ENCODE results near the gene IL20.
A peak's percentile ranks its signal among the peaks of the same experiment; 100 is the strongest.
"Not testable (repeated sequence)": the region's sequence is repeated elsewhere in the genome, so short reads cannot be mapped to it uniquely, and the experiment has no call there.

IL20 gene

GRCh38 chr1:206841609-206842323, 23.7 kb upstream of the IL20 start:
- no peak for TF ChIP-seq SPI1 (IDR thresholded peaks at IDR 0.05; ENCODE audit: low read depth, low read length)
- TF ChIP-seq TAF1 (IDR thresholded peaks at IDR 0.05; ENCODE audit: low read depth, low read length): no peak
- no peak for TF ChIP-seq PAX5 (IDR thresholded peaks at IDR 0.05; ENCODE audit: insufficient read depth, low read length, severe bottlenecking)
- TF ChIP-seq POU2F2 (IDR thresholded peaks at IDR 0.05; ENCODE audit: low read depth, low read length): no peak
- no peak for TF ChIP-seq POLR2A (IDR thresholded peaks at IDR 0.05; ENCODE audit: low read depth, low read length)
- no peak for TF ChIP-seq POLR2AphosphoS5 (IDR thresholded peaks at IDR 0.05; ENCODE audit: low read depth, low read length)
- FAIRE-seq (no peak), DNase-seq (ENCODE audit: insufficient read length, low spot score) (no peak)

DNA sequence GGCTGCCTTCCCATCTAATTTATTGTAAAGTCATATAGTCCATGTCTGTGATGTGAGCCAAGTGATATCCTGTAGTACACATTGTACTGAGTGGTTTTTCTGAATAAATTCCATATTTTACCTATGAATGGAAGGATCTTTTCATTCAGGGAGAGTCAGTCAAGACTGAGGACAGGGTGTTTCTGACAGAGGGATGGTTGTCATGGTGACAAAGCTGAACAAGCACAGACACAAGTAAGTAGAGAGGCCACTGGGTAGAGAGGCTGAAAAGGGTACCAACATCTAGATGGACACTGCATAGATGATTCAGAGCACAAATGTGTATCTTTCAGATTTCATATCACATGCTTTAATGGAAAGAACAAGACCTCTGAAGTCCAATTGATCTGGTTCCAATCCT, 22.6 kb upstream of the IL20 start:
- TF ChIP-seq POLR2A (IDR thresholded peaks at IDR 0.05; ENCODE audit: low read depth, low read length) (no peak), SPI1 (IDR thresholded peaks at IDR 0.05; ENCODE audit: low read depth, low read length) (no peak), TAF1 (IDR thresholded peaks at IDR 0.05; ENCODE audit: low read depth, low read length) (no peak), PAX5 (IDR thresholded peaks at IDR 0.05; ENCODE audit: insufficient read depth, low read length, severe bottlenecking) (no peak), POLR2AphosphoS5 (IDR thresholded peaks at IDR 0.05; ENCODE audit: low read depth, low read length) (no peak), POU2F2 (IDR thresholded peaks at IDR 0.05; ENCODE audit: low read depth, low read length) (no peak)
- DNase-seq (ENCODE audit: insufficient read length, low spot score) (no peak), FAIRE-seq (no peak)

- no peak for FAIRE-seq
- no peak for DNase-seq (ENCODE audit: insufficient read length, low spot score)
- TF ChIP-seq PAX5 (IDR thresholded peaks at IDR 0.05; ENCODE audit: insufficient read depth, low read length, severe bottlenecking) (no peak), TAF1 (IDR thresholded peaks at IDR 0.05; ENCODE audit: low read depth, low read length) (no peak), SPI1 (IDR thresholded peaks at IDR 0.05; ENCODE audit: low read depth, low read length) (no peak), POLR2AphosphoS5 (IDR thresholded peaks at IDR 0.05; ENCODE audit: low read depth, low read length) (no peak), POLR2A (IDR thresholded peaks at IDR 0.05; ENCODE audit: low read depth, low read length) (no peak), POU2F2 (IDR thresholded peaks at IDR 0.05; ENCODE audit: low read depth, low read length) (no peak)
Measured at GRCh38 chr1:206843626-206844025, 21.8 kb upstream of the IL20 start.

DNA sequence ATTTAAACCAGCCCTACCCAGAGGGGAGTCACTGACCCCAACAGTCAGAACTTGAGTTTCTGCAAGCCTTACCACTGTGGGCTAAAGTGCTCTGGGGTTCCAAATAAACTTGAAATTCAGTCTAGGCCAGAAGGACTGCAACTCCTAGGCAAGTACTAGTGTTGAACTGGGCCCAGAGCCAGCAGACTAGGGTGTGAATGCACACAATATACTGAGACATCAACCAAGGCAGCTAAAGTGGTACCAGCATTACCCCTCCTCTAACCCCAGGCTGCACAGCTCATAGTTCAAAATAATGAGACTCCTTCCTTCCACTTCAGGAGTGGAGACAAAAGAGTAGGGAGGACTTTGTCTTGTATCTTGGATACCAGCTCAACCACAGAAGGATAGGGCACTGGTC, 18.9 kb upstream of the IL20 start:
- FAIRE-seq (no peak), DNase-seq (ENCODE audit: insufficient read length, low spot score) (no peak)
- TF ChIP-seq TAF1 (IDR thresholded peaks at IDR 0.05; ENCODE audit: low read depth, low read length) (no peak), PAX5 (IDR thresholded peaks at IDR 0.05; ENCODE audit: insufficient read depth, low read length, severe bottlenecking) (no peak), POLR2A (IDR thresholded peaks at IDR 0.05; ENCODE audit: low read depth, low read length) (no peak), POU2F2 (IDR thresholded peaks at IDR 0.05; ENCODE audit: low read depth, low read length) (no peak), SPI1 (IDR thresholded peaks at IDR 0.05; ENCODE audit: low read depth, low read length) (no peak)

DNA sequence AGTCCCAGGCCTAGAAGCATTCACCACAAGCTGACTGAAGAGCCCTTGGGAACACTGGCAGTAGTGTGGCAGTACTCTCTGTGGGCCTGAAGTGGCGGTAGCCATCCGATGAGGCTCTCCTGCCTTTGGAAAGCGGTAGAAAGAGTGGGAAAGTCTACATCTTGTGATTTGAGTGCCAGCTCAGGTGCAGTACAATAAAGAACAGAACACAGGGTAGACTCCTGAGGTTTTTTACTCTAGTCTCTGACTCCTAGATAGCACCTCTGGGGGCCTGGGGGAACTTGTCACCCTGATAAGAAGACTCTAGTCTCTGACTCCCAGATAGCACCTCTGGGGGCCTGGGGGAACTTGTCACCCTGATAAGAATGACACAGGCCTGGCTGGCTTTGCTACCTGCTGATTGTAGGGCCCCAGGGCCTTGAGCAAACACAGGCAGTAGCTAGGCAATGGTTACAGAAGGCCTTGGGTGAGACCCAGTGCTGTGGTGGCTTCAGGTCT, 18.0 kb upstream of the IL20 start:
- FAIRE-seq (no peak), DNase-seq (ENCODE audit: insufficient read length, low spot score) (no peak)
- TF ChIP-seq SPI1 (IDR thresholded peaks at IDR 0.05; ENCODE audit: low read depth, low read length): no peak
- TF ChIP-seq POU2F2 (IDR thresholded peaks at IDR 0.05; ENCODE audit: low read depth, low read length): no peak
- no peak for TF ChIP-seq PAX5 (IDR thresholded peaks at IDR 0.05; ENCODE audit: insufficient read depth, low read length, severe bottlenecking)
- no peak for TF ChIP-seq TAF1 (IDR thresholded peaks at IDR 0.05; ENCODE audit: low read depth, low read length)
- TF ChIP-seq POLR2AphosphoS5 (IDR thresholded peaks at IDR 0.05; ENCODE audit: low read depth, low read length): no peak
- TF ChIP-seq POLR2A (IDR thresholded peaks at IDR 0.05; ENCODE audit: low read depth, low read length): no peak

DNA sequence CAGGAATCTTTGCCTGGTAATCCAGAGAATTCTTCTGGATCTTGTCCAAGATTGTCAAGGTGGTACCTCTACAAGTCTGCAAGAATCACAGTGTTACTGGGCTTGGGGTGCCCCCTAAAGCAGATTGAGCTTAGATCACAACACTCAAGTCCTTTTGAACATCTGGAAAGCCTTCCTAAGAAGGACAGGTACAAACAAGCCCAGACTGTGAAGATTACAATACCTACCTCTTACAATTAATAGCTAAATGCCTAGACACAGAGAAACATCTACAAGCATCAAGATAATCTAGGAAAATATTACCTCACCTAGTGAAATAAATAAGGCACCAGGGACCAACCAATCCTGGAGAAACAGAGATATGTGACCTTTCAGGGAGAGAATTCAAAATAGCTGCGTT, 17.5 kb upstream of the IL20 start:
- TF ChIP-seq POU2F2 (IDR thresholded peaks at IDR 0.05; ENCODE audit: low read depth, low read length) (no peak), POLR2A (IDR thresholded peaks at IDR 0.05; ENCODE audit: low read depth, low read length) (no peak), POLR2AphosphoS5 (IDR thresholded peaks at IDR 0.05; ENCODE audit: low read depth, low read length) (no peak), TAF1 (IDR thresholded peaks at IDR 0.05; ENCODE audit: low read depth, low read length) (no peak), PAX5 (IDR thresholded peaks at IDR 0.05; ENCODE audit: insufficient read depth, low read length, severe bottlenecking) (no peak), SPI1 (IDR thresholded peaks at IDR 0.05; ENCODE audit: low read depth, low read length) (no peak)
- FAIRE-seq: peak; percentile 40
- no peak for DNase-seq (ENCODE audit: insufficient read length, low spot score)

- DNase-seq (ENCODE audit: insufficient read length, low spot score): no peak
- TF ChIP-seq SPI1 (IDR thresholded peaks at IDR 0.05; ENCODE audit: low read depth, low read length): no peak
- no peak for FAIRE-seq
Measured at GRCh38 chr1:206850401-206850800, 15.0 kb upstream of the IL20 start.

- DNase-seq (ENCODE audit: insufficient read length, low spot score): no peak
- TF ChIP-seq POLR2A (IDR thresholded peaks at IDR 0.05; ENCODE audit: low read depth, low read length): no peak
- TF ChIP-seq POU2F2 (IDR thresholded peaks at IDR 0.05; ENCODE audit: low read depth, low read length): no peak
- no peak for TF ChIP-seq POLR2AphosphoS5 (IDR thresholded peaks at IDR 0.05; ENCODE audit: low read depth, low read length)
- TF ChIP-seq PAX5 (IDR thresholded peaks at IDR 0.05; ENCODE audit: insufficient read depth, low read length, severe bottlenecking): no peak
- no peak for FAIRE-seq
Measured at GRCh38 chr1:206851341-206852010, 13.9 kb upstream of the IL20 start.

GRCh38 chr1:206852662-206853061, 12.8 kb upstream of the IL20 start:
- not testable (repeated sequence) for DNase-seq (ENCODE audit: insufficient read length, low spot score); FAIRE-seq

- not testable (repeated sequence) for FAIRE-seq; DNase-seq (ENCODE audit: insufficient read length, low spot score)
Measured at GRCh38 chr1:206853696-206854095, 11.7 kb upstream of the IL20 start.

All from GM12891 (cell line).